Fibroblast of skin of right biceps (primary cell): ENCODE results near the gene KIF26A.
A peak's percentile ranks its signal among the peaks of the same experiment; 100 is the strongest.
"Not testable (repeated sequence)": the region's sequence is repeated elsewhere in the genome, so short reads cannot be mapped to it uniquely, and the experiment has no call there.

Source experiments
- DNase-seq: peaks from one replicate; pipeline ENCODE4 v3.0.0-alpha.2; 2013

KIF26A gene

GRCh38 chr14:104145826-104146601, 7.6 kb downstream of the KIF26A start:
- DNase-seq = no peak

- DNase-seq = no peak
Measured at GRCh38 chr14:104146651-104147345, 8.4 kb downstream of the KIF26A start.

- DNase-seq = no peak
Measured at GRCh38 chr14:104147346-104148125, 9.1 kb downstream of the KIF26A start.

- no peak for DNase-seq
Measured at GRCh38 chr14:104148433-104149277, 10.3 kb downstream of the KIF26A start.

GRCh38 chr14:104149278-104149595, 10.8 kb downstream of the KIF26A start:
- DNase-seq = no peak

- peak; percentile 73 for DNase-seq
Measured at GRCh38 chr14:104149617-104150135, 11.3 kb downstream of the KIF26A start.

GRCh38 chr14:104150136-104151025, 12.0 kb downstream of the KIF26A start:
- DNase-seq = peak; percentile 91

- no peak for DNase-seq
Measured at GRCh38 chr14:104151026-104151381, 12.6 kb downstream of the KIF26A start.

GRCh38 chr14:104151566-104152245, 13.3 kb downstream of the KIF26A start:
- DNase-seq = no peak

GRCh38 chr14:104152246-104152575, 13.8 kb downstream of the KIF26A start:
- DNase-seq = no peak

- DNase-seq = no peak
Measured at GRCh38 chr14:104152686-104153393, 14.5 kb downstream of the KIF26A start.

- not testable (repeated sequence) for DNase-seq
Measured at GRCh38 chr14:104153394-104153755, 15.0 kb downstream of the KIF26A start.

GRCh38 chr14:104154246-104154645, 15.9 kb downstream of the KIF26A start:
- no peak for DNase-seq

- DNase-seq = no peak
Measured at GRCh38 chr14:104155513-104155912, 17.1 kb downstream of the KIF26A start.

- no peak for DNase-seq
Measured at GRCh38 chr14:104156142-104156541, 17.8 kb downstream of the KIF26A start.

GRCh38 chr14:104157016-104157928, 18.9 kb downstream of the KIF26A start:
- no peak for DNase-seq

- DNase-seq = no peak
Measured at GRCh38 chr14:104158827-104159798, 20.7 kb downstream of the KIF26A start.

GRCh38 chr14:104159990-104160389, 21.6 kb downstream of the KIF26A start:
- no peak for DNase-seq
